SK-N-SH (cell line): Measurements from ENCODE around the gene RAP1B.

Source experiments
- CTCF ChIP-seq: fragments of 200-600 bp; sonication (generic); IDR thresholded peaks from 2 replicates; pipeline ENCODE4 v1.6.1; 2017; ENCODE audit warnings: antibody characterized with exemption, mild to moderate bottlenecking, moderate library complexity
- EZH2phosphoT487 ChIP-seq: fragments of 200-600 bp; sonication (generic); IDR thresholded peaks from 2 replicates; pipeline ENCODE4 v1.6.1; 2017; ENCODE audit warnings: low read depth, mixed run types, mild to moderate bottlenecking, antibody characterized with exemption, moderate library complexity, borderline replicate concordance
- JUND ChIP-seq: IDR thresholded peaks from 2 replicates; pipeline ENCODE4 v1.4.0; 2012
- POLR2AphosphoS5 ChIP-seq: IDR thresholded peaks from 2 replicates; pipeline ENCODE4 v1.6.1; 2012; ENCODE audit warnings: low read depth, low read length
- RAD21 ChIP-seq: IDR thresholded peaks from 2 replicates; pipeline ENCODE4 v1.6.1; 2012; ENCODE audit warnings: mild to moderate bottlenecking, low read length
- TAF1 ChIP-seq: IDR thresholded peaks from 2 replicates; pipeline ENCODE4 v1.6.1; 2012; ENCODE audit warnings: low read depth, mild to moderate bottlenecking, low read length, moderate library complexity, borderline replicate concordance
- TF ChIP-seq, protein P1 (sequence below): IDR thresholded peaks from 2 replicates; pipeline ENCODE4 v1.6.1; 2012; ENCODE audit warnings: mild to moderate bottlenecking, low read depth, low read length, moderate library complexity
- TF ChIP-seq, protein P2 (sequence below): IDR thresholded peaks from 2 replicates; pipeline ENCODE4 v1.4.0; 2012; ENCODE audit warnings: low read depth, borderline replicate concordance

GRCh38 chr12:68674376-68674775 is 63.7 kb downstream of the RAP1B start:
- TF ChIP-seq CTCF (no peak), EZH2phosphoT487 (no peak), TAF1 (no peak), JUND (no peak), RAD21 (no peak), POLR2AphosphoS5 (no peak)
- TF ChIP-seq, protein P1, sequence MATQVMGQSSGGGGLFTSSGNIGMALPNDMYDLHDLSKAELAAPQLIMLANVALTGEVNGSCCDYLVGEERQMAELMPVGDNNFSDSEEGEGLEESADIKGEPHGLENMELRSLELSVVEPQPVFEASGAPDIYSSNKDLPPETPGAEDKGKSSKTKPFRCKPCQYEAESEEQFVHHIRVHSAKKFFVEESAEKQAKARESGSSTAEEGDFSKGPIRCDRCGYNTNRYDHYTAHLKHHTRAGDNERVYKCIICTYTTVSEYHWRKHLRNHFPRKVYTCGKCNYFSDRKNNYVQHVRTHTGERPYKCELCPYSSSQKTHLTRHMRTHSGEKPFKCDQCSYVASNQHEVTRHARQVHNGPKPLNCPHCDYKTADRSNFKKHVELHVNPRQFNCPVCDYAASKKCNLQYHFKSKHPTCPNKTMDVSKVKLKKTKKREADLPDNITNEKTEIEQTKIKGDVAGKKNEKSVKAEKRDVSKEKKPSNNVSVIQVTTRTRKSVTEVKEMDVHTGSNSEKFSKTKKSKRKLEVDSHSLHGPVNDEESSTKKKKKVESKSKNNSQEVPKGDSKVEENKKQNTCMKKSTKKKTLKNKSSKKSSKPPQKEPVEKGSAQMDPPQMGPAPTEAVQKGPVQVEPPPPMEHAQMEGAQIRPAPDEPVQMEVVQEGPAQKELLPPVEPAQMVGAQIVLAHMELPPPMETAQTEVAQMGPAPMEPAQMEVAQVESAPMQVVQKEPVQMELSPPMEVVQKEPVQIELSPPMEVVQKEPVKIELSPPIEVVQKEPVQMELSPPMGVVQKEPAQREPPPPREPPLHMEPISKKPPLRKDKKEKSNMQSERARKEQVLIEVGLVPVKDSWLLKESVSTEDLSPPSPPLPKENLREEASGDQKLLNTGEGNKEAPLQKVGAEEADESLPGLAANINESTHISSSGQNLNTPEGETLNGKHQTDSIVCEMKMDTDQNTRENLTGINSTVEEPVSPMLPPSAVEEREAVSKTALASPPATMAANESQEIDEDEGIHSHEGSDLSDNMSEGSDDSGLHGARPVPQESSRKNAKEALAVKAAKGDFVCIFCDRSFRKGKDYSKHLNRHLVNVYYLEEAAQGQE, result no peak
- TF ChIP-seq, protein P2, sequence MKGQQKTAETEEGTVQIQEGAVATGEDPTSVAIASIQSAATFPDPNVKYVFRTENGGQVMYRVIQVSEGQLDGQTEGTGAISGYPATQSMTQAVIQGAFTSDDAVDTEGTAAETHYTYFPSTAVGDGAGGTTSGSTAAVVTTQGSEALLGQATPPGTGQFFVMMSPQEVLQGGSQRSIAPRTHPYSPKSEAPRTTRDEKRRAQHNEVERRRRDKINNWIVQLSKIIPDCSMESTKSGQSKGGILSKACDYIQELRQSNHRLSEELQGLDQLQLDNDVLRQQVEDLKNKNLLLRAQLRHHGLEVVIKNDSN, result no peak
